ENCODE results near the gene LNX2.

Gene LNX2

DNA sequence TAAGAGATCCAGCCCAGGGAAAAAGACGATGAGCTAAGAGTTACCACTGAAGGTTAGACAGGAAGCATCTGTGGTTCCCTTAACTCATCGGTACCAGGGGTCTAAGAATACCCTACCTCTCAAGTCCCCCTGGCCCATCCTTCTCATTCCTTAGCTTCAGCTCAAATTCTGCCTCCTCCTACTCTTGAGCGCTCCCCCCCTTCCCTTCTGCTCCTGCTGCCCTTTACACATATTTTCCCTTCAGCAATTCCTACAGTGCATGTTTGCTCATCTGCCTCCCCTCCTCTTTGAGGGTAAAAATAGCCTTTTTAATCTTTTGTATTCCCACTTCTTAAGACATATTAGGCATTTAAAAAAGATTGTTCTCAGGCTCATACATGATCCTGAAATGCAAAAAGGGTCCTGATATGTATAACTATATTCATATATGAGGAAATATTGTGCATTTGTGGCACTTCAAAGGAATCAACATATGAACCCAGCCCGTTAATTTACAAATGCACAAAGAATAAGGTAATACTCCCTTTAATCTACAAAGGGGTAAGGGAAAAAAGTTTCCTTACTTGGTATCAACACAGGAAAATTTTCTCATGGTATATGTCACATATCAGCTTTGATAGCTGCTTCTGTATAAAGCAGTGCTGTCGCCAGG lies 33.1 kb downstream of the LNX2 start:
- no peak for FAIRE-seq
- TF ChIP-seq, protein P1, sequence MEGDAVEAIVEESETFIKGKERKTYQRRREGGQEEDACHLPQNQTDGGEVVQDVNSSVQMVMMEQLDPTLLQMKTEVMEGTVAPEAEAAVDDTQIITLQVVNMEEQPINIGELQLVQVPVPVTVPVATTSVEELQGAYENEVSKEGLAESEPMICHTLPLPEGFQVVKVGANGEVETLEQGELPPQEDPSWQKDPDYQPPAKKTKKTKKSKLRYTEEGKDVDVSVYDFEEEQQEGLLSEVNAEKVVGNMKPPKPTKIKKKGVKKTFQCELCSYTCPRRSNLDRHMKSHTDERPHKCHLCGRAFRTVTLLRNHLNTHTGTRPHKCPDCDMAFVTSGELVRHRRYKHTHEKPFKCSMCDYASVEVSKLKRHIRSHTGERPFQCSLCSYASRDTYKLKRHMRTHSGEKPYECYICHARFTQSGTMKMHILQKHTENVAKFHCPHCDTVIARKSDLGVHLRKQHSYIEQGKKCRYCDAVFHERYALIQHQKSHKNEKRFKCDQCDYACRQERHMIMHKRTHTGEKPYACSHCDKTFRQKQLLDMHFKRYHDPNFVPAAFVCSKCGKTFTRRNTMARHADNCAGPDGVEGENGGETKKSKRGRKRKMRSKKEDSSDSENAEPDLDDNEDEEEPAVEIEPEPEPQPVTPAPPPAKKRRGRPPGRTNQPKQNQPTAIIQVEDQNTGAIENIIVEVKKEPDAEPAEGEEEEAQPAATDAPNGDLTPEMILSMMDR (IDR thresholded peaks at IDR 0.05; ENCODE audit: insufficient read depth, missing control alignments) = no peak
- no peak for DNase-seq (ENCODE audit: insufficient read length, low spot score)

DNA sequence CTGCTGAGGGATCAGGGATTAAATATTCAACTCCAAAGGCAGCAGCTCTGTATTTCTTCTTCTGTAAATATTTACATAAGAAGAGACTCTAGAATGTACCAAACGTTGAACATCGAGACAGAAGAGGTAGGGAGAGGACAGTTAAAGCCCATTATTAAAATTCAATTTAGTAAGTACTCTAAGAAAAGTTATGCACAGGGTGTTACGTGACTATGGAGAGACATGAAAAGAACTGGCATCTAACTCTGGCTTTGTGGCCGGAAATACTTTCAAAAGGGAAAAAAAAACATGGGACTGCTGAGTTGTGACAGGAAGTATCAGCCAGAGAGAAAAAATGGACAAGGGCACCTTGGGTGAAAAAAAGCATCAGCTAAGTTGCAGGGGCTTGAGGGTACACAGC lies 36.7 kb downstream of the LNX2 start:
- FAIRE-seq (no peak), DNase-seq (ENCODE audit: insufficient read length, low spot score) (no peak)
- TF ChIP-seq, protein P1 (IDR thresholded peaks at IDR 0.05; ENCODE audit: insufficient read depth, missing control alignments) = no peak

DNA sequence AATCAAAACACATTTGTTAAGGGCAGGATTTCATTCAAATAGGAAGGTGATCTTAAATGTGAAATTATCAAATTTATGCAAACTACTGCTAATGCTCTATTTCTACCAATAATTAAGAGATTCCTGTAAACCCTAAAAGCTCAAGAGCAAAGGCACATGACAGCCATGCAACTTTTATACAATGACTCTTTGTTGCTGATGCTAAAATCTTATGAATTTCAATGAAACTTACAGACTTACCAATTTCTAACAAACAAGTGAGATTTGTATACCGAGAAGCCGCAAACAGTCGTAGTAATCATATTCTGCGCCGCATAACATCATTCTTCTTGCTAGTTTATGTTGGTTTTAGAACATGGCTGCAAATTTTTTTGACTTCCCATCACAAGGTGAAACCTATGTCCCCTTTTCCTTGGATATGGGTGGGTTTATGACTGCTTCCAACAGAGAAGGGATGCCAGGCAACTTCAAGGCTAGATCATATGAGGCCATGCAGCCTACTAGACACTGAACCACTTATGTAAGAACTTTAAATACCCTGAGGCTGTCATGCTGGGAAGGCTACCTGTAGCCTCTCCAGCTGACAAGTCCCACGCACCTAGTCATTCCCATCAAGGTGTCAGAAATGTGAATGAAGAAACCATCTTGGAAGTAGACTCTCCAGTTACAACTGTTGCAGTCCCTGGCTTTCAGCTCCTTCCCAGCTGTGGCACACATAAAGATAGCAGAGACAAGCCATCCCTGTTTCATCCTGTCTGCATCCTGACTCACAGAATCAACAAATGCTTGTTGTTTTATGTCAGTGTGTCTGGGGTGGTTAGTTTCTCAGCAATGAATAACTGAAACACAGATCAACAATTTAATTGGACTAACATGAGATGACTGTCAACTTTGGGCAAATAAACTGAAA lies 42.0 kb downstream of the LNX2 start:
- FAIRE-seq = no peak
- TF ChIP-seq, protein P1 (IDR thresholded peaks at IDR 0.05; ENCODE audit: insufficient read depth, missing control alignments) = no peak
- DNase-seq (ENCODE audit: insufficient read length, low spot score) = no peak

DNA sequence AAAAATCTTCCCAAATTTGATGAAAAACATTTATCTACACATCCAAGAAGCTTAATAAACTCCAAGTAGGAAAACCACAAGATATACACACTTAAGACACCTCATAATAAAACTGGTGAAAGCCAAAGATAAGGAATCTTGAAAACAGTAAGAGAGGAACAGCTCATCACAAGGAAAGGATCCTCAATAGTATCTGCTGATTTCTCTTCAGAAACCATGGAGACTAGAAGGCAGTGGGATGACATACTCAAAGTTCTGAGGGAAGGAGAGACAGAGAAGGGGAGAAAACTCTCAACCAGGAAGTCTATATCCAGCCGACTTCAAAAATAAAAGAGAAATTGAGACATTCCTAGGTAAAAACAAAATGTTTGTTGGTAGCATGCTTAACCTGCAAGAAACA lies 45.7 kb downstream of the LNX2 start:
- FAIRE-seq (no peak), DNase-seq (ENCODE audit: insufficient read length, low spot score) (no peak)
- TF ChIP-seq, protein P1 (IDR thresholded peaks at IDR 0.05; ENCODE audit: insufficient read depth, missing control alignments) = no peak

DNA sequence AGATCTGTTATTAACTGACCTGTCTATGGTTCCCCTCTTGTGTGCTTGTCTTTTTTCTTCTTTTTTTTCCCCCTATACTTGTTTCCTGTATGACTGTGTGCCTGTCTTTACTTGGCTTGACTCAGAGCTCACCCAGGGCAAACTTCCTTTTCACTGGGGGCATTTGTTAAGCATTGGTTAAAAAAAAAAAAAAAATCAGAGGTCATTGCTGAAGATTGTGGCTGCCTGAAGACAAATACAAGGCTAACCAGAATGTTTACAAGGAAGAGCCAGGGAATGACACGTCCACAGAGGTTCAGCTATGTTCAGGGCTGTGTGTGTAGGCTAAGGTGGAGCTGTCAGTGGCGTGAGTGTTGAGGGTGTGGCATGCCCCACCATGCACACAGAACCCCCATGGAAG lies 47.1 kb downstream of the LNX2 start:
- DNase-seq (ENCODE audit: insufficient read length, low spot score) (no peak), FAIRE-seq (no peak)
- TF ChIP-seq, protein P1 (IDR thresholded peaks at IDR 0.05; ENCODE audit: insufficient read depth, missing control alignments) = no peak

DNA sequence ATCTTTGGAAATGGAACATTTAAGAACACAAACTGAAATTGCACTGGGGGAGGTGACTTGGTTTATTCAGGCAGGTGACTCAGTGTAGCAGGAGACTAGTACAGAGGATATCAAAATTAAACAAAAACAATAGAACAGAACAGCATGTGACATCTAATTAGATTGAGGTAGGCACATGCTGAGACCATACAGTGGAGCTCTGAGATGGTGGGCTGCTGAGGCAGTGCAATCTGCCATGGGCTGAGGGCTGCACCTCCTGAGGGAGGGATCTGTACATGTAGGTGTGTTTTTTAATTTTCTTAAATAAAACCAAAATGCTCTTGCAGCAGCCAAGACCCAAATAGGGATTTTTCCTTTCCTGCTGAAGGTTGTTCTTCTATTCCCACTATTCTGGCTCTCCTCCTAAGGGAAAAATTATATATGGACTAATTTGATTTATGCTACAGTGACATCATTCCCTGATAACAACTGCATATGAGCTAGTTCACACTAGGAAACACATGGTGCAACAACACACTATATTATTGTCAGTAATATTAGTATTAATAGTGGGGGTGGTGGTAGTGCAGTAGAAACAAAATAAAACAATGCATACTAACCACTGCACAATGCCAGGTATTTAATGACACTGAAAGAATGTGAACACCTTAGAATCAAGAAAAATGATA lies 48.0 kb downstream of the LNX2 start:
- DNase-seq (ENCODE audit: insufficient read length, low spot score) (no peak), FAIRE-seq (no peak)
- TF ChIP-seq, protein P1 (IDR thresholded peaks at IDR 0.05; ENCODE audit: insufficient read depth, missing control alignments) = no peak
